Gastroesophageal sphincter (tissue), 4 donors: Measurements from ENCODE around the gene LRP1B. TPM values are rescaled to one million over a fixed set of nuclear protein-coding genes. Genes with fewer than 3 reads are reported as not detected.

Experiments used
- ATAC-seq: fragments of 150-250 bp; one replicate; pipeline ENCODE4 v1.9.1; 2016; ENCODE audit warnings: mild to moderate bottlenecking, moderate library complexity
- H3K27ac ChIP-seq, 4 donors: fragments of 200-600 bp; sonication (generic) in 3 of 4; 1 replicate in 3 of 4; 2 replicates in 1 of 4; pipeline ENCODE4 v1.5.1; 2016 to 2019
- H3K27me3 ChIP-seq: fragments of 200-600 bp; sonication (generic); one replicate; pipeline ENCODE4 v1.5.1; 2019
- H3K36me3 ChIP-seq, 2 donors: fragments of 200-600 bp; sonication (generic); one replicate each; pipeline ENCODE4 v1.5.1; 2019; ENCODE audit warnings: control low read depth in 1 of 2
- H3K4me1 ChIP-seq, 3 donors: fragments of 200-600 bp; sonication (generic); 1 replicate in 2 of 3; 2 replicates in 1 of 3; pipeline ENCODE4 v1.5.1; 2016 to 2019; ENCODE audit warnings: control low read depth in 2 of 3
- H3K4me3 ChIP-seq, 2 donors: fragments of 200-600 bp; sonication (generic); one replicate each; pipeline ENCODE4 v1.5.1; 2019; ENCODE audit warnings: mild to moderate bottlenecking in 1 of 2, moderate library complexity in 1 of 2
- H3K9me3 ChIP-seq, 3 donors: fragments of 200-600 bp; sonication (generic); one replicate each; pipeline ENCODE4 v1.5.1; 2017 to 2019; ENCODE audit warnings: control low read depth in 2 of 3
- EP300 ChIP-seq: sonication (generic); formaldehyde crosslinking; IDR thresholded peaks from one replicate; pipeline ENCODE4 v1.6.1; 2017; ENCODE audit warnings: antibody characterized with exemption, mild to moderate bottlenecking
- POLR2A ChIP-seq, 2 donors: fragments of 450-650 bp; IDR thresholded peaks; one replicate each; pipeline ENCODE4 v1.6.1; 2017; ENCODE audit warnings: antibody characterized with exemption in 2 of 2, mild to moderate bottlenecking in 2 of 2, moderate library complexity in 1 of 2
- POLR2AphosphoS5 ChIP-seq: sonication (generic); formaldehyde crosslinking; IDR thresholded peaks from one replicate; pipeline ENCODE4 v1.6.1; 2017; ENCODE audit warnings: antibody characterized with exemption
- WGBS, 2 donors: methylation state at CpG; one replicate each; pipeline ENCODE4 v1.1.5; 2018; ENCODE audit warnings: low coverage in 1 of 2; 5-methylcytosine and 5-hydroxymethylcytosine counted together
- total RNA-seq, 4 donors: library from RNA; depleted of rRNA; stranded (reverse); fragments of >200 nt; gene quantifications; one replicate each; pipeline ENCODE4 v1.1.0, GENCODE V29; 2016
- TF ChIP-seq, protein P1 (sequence below), 4 experiments: fragments of 200-600 bp in 2 of 4; fragments of 450-650 bp in 2 of 4; sonication (generic) in 1 of 4; IDR thresholded peaks; one replicate each; pipeline ENCODE4 v1.5.1; 2017 to 2019; ENCODE audit warnings: antibody characterized with exemption in 4 of 4, mild to moderate bottlenecking in 2 of 4, moderate library complexity in 2 of 4

Gene LRP1B
- total RNA-seq, 4 donors from 2014 or later, result 0.27 to 20.7 (median 3.2) TPM

DNA sequence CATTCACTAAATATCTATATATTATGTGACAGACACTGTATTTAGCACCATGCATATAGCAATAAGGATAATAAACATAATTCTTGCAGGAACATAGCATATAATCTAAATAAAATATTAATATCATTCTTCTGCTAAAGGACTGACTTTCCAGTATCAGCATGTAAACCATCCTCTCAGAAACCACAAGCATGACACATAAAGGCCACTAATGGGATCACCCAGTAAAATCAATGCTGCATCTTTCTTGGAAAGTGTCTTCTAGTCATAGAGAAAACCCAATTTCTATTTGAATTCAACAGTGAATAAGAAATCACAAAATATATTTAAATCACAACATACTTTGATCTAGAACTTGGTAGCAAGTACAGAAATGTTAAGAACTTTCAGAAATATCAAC is 5.8 kb upstream of the LRP1B start:
- TF ChIP-seq POLR2AphosphoS5 (no peak), POLR2A (IDR thresholded peaks at IDR 0.05) (no peak), EP300 (no peak)
- TF ChIP-seq, protein P1, sequence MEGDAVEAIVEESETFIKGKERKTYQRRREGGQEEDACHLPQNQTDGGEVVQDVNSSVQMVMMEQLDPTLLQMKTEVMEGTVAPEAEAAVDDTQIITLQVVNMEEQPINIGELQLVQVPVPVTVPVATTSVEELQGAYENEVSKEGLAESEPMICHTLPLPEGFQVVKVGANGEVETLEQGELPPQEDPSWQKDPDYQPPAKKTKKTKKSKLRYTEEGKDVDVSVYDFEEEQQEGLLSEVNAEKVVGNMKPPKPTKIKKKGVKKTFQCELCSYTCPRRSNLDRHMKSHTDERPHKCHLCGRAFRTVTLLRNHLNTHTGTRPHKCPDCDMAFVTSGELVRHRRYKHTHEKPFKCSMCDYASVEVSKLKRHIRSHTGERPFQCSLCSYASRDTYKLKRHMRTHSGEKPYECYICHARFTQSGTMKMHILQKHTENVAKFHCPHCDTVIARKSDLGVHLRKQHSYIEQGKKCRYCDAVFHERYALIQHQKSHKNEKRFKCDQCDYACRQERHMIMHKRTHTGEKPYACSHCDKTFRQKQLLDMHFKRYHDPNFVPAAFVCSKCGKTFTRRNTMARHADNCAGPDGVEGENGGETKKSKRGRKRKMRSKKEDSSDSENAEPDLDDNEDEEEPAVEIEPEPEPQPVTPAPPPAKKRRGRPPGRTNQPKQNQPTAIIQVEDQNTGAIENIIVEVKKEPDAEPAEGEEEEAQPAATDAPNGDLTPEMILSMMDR (IDR thresholded peaks at IDR 0.05), result no peak
- no peak for ATAC-seq
- Histone ChIP-seq H3K27me3 (no peaks in the 10 kb centered on the region), H3K27ac (no peak overlapping the region), H3K36me3 (no peaks in the 10 kb centered on the region), H3K4me1 (peaks cover 0 to 2% (median 0%) of the 10 kb centered on the region in 3 donors), H3K9me3 (no peaks in the 10 kb centered on the region), H3K4me3 (no peak overlapping the region)

DNA sequence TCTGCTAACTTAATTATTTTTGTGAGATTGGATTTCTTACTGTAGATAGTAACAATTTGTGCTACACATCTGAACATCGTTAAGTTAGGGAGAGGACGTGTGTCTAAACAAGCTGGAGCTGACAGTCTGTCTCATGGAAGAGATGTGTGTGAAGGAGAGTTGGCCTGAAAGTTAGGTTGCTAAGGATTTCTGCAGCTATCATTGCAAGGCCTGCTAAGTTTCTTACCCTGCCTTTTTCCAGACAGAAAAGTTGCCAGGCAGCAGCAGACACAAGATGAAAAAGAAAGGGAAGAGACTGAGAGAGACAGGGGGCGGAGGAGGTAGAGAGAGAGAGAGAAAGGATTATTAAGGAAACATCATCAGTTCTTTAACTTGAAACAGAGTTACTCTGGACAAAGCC is 4.1 kb upstream of the LRP1B start:
- peaks cover 0 to 19% (median 0%) of the 10 kb centered on the region in 3 donors for H3K4me1 ChIP-seq
- peaks cover 8% of the 10 kb centered on the region for H3K27me3 ChIP-seq
- no peak overlapping the region for H3K27ac ChIP-seq
- H3K4me3 ChIP-seq, result no peak overlapping the region
- ATAC-seq, result no peak
- H3K9me3 ChIP-seq, result no peaks in the 10 kb centered on the region
- TF ChIP-seq, protein P1 (IDR thresholded peaks at IDR 0.05), result no peak
- TF ChIP-seq POLR2A (IDR thresholded peaks at IDR 0.05), result no peak
- TF ChIP-seq POLR2AphosphoS5, result no peak
- no peak for TF ChIP-seq EP300
- WGBS, 2 donors, result 64 to 75% methylated on average over 2 to 3 of the region's 3 CpGs
- H3K36me3 ChIP-seq, result no peaks in the 10 kb centered on the region

DNA sequence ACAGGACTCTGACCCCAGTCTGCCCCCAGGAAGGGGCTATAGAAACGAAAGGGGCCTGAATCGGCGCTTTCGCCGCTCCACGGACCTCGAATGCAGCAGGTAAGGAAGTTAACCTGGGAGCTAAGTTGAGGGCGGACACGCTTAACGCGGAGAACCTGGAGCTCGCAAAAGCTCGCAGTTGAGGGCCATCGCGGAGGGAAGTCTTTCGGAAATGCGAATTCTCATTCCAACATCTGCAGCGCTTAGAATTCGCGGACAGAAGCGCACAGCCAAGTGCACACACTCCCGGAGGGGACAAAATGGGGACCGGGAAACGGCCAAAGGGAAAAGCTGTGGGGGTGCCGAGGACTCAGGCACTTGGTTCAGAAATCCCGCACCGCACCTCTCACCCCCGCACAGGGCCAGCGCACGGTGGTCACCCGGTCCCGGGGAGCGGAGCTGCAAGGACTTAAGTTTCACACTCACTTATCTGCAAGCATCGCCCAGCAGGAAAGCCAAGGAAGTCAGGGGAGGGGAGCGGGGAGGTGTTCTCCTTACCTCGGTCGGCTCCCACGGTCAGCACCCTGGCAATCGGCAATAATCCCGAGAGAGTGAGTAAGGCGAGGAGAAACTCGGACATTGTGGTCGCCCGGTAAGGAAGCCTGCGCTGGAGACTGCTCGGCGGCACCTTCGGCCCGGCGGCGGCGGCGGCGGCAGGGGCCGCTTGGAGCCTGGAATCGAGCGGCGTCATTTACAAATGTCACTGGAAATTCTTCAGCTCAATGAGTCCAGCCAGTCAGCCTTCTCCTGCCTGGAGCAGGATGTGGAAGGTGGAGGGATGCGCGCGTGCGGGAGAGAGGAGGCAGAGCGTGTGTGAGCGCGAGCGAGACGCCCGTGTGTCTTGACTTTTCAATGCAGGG is 456 bp downstream of the LRP1B start:
- H3K4me1 ChIP-seq, result peaks cover 0 to 21% (median 0%) of the 10 kb centered on the region in 3 donors
- no peaks in the 10 kb centered on the region for H3K36me3 ChIP-seq
- H3K9me3 ChIP-seq, result no peaks in the 10 kb centered on the region
- 0% methylated on average over 21 to 22 of the region's 68 CpGs for WGBS, 2 donors
- peak; percentile 45 for ATAC-seq
- H3K4me3 ChIP-seq, result peak overlapping the region; percentile 30 to 57
- peak overlapping the region in 2 of 4 donors; percentile 38 to 41 for H3K27ac ChIP-seq
- H3K27me3 ChIP-seq, result peaks cover 15% of the 10 kb centered on the region
- TF ChIP-seq POLR2A (IDR thresholded peaks at IDR 0.05) (no peak), POLR2AphosphoS5 (no peak), EP300 (no peak)
- TF ChIP-seq, protein P1 (IDR thresholded peaks at IDR 0.05), result no peak

DNA sequence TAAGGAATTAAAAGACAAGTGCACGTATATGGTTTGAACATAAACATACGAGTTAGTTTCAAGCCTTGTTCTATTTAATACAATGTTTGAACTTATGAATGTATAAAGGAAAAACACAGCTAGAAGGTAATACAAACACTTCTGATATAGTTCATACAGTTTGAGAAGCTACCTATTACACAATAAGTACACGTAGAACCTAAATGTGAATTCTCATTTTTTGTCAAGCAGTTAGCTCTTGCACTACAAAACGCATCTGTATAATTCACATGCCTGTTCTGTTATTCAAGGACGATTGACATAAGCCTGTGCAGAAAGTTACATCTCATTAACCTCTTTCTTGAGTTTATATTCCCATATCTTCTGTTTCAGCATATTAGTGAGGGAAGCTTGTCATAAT is 2.7 kb downstream of the LRP1B start:
- no peak overlapping the region for H3K4me3 ChIP-seq
- H3K36me3 ChIP-seq, result no peaks in the 10 kb centered on the region
- ATAC-seq, result no peak
- H3K27ac ChIP-seq, result no peak overlapping the region
- TF ChIP-seq POLR2A (IDR thresholded peaks at IDR 0.05) (no peak), POLR2AphosphoS5 (no peak), EP300 (no peak)
- TF ChIP-seq, protein P1 (IDR thresholded peaks at IDR 0.05), result no peak
- H3K9me3 ChIP-seq, result no peaks in the 10 kb centered on the region
- peaks cover 0 to 21% (median 0%) of the 10 kb centered on the region in 3 donors for H3K4me1 ChIP-seq
- 90 to 96% methylated on average over 5 of the region's 5 CpGs for WGBS, 2 donors
- peaks cover 15% of the 10 kb centered on the region for H3K27me3 ChIP-seq

DNA sequence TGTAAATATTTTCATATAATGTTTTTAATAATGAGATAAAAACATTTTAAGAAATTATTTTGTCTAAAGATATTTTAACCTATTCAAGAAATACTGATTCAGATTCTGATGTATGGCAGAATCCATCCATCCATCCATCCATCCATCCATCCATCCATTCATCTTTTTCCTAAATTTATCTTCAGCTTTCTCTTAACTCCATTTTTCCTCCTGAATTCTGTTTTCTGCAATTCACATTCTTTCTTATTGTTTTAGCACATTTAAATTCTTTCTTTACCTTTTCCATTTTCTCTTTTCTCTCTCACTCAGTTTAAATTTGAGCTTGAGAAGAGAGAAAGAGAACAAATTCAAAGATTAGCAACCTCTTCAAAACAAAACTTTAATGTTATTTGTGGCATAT is 3.6 kb downstream of the LRP1B start:
- H3K27ac ChIP-seq, result no peak overlapping the region
- no peak for ATAC-seq
- H3K9me3 ChIP-seq, result no peaks in the 10 kb centered on the region
- TF ChIP-seq, protein P1 (IDR thresholded peaks at IDR 0.05), result no peak
- TF ChIP-seq POLR2AphosphoS5, result no peak
- TF ChIP-seq POLR2A (IDR thresholded peaks at IDR 0.05), result no peak
- no peak for TF ChIP-seq EP300
- no peak overlapping the region for H3K4me3 ChIP-seq
- peaks cover 15% of the 10 kb centered on the region for H3K27me3 ChIP-seq
- no peaks in the 10 kb centered on the region for H3K36me3 ChIP-seq
- peaks cover 0 to 21% (median 0%) of the 10 kb centered on the region in 3 donors for H3K4me1 ChIP-seq
